Central memory CD8-positive, alpha-beta T cell (primary cell): ENCODE measurements around the gene TRIM8.

Source experiments
- ATAC-seq: fragments of 150-1000 bp; cut with Tn5 transposase; replicated peaks from 2 replicates; pipeline ENCODE4 v1.10.0; 2022; ENCODE audit warnings: mild to moderate bottlenecking, moderate FRiP score, moderate number of reproducible peaks; ENCODE audit not compliant: poor library complexity, severe bottlenecking; ENCODE audit errors: extremely low read depth
- DNase-seq, 2 donors: peaks; one replicate each; pipeline ENCODE4 v3.0.0; 2021; ENCODE audit warnings: low spot score in 2 of 2
- H3K27ac Mint-ChIP-seq: one replicate; pipeline ENCODE4 v1.8.0; 2022; ENCODE audit warnings: low read depth, mild to moderate bottlenecking, moderate library complexity, mixed read lengths
- H3K27me3 Mint-ChIP-seq: one replicate; pipeline ENCODE4 v1.8.0; 2022; ENCODE audit warnings: mixed read lengths
- H3K36me3 Mint-ChIP-seq: one replicate; pipeline ENCODE4 v1.8.0; 2022; ENCODE audit warnings: mild to moderate bottlenecking, moderate library complexity, mixed read lengths; ENCODE audit not compliant: insufficient read depth
- H3K4me1 Mint-ChIP-seq: one replicate; pipeline ENCODE4 v1.8.0; 2022; ENCODE audit warnings: mixed read lengths
- H3K4me3 Mint-ChIP-seq: one replicate; pipeline ENCODE4 v1.8.0; 2022; ENCODE audit warnings: mild to moderate bottlenecking, moderate library complexity, mixed read lengths
- H3K9me3 Mint-ChIP-seq: one replicate; pipeline ENCODE4 v1.8.0; 2022; ENCODE audit warnings: mixed read lengths

Gene TRIM8

DNA sequence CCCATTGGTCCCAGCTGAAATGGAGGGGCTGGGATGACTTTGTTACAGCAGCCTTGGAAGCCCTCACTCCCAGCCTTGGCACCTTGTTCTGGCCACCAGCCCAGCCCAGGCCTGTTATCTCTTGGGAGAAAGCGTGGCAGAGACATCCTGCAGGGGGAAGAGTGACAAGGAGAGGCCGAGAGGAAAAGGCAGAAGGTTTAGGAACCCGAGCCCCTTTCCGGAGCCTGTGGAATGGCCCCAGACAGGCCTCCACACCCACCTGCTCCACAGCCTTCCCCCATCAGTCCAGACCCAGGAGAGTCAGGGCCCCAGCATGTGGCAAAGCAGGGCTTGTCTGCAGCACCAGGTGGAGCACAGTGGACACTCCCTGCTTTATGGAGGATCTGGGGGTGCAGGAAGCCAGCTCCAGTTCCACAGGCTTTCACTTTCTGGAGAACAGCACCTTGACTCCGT lies 24.1 kb upstream of the TRIM8 start:
- no peak for ATAC-seq

DNA sequence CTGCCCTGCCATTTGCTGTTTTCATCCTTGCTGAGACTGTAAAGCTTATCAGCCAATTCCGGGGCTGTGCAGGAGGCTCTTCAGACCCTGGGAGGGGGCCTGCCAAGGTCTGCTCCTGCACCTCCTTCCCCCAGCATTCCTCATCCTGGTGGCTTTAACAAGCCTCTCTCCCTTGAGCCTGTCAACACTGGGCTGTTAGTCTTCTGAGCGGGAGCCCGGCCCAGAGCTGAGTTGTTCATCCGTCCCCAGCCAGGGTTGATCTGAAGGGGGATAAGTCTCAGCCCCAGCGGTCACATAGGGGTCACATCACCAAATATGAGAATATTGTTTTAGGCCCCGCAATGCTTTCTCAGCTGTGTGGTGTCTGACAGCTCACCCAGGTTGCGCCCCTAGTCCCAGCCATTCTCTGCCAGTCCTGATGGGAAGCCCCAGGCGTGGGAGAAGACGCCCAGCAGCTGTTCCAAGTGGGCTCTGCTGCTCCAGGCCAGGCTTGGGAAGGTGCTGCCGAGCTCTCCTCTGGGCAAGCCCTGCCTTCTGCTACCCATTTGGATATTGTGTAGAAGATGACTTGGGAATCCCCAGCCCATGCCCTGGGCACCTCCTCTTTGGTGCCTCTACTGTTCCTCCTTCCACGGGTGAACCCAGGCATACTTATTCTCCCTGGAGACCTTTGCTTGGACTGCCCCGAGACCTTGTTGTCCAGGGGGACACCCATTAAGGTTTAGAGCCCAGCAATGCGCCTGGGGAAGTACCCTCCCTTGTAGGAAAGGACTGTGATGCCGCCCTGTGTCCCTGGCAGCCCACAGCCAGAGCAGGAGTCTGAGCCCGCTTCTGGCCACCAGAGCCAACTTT lies 23.5 kb upstream of the TRIM8 start:
- no peaks in the 10 kb centered on the region for H3K9me3 Mint-ChIP-seq
- H3K4me3 Mint-ChIP-seq: no peak overlapping the region
- ATAC-seq (no peak), DNase-seq (no peak)
- H3K27ac Mint-ChIP-seq: no peak overlapping the region
- no peaks in the 10 kb centered on the region for H3K4me1 Mint-ChIP-seq
- peaks cover 7% of the 10 kb centered on the region for H3K36me3 Mint-ChIP-seq
- H3K27me3 Mint-ChIP-seq: no peaks in the 10 kb centered on the region

More for the DNA sequence above, 24.1 kb upstream of the TRIM8 start:
- Mint-ChIP-seq H3K4me3 (no peak overlapping the region), H3K9me3 (no peaks in the 10 kb centered on the region), H3K36me3 (peaks cover 8% of the 10 kb centered on the region), H3K4me1 (no peaks in the 10 kb centered on the region), H3K27me3 (no peaks in the 10 kb centered on the region), H3K27ac (no peak overlapping the region)
- no peak for DNase-seq

DNA sequence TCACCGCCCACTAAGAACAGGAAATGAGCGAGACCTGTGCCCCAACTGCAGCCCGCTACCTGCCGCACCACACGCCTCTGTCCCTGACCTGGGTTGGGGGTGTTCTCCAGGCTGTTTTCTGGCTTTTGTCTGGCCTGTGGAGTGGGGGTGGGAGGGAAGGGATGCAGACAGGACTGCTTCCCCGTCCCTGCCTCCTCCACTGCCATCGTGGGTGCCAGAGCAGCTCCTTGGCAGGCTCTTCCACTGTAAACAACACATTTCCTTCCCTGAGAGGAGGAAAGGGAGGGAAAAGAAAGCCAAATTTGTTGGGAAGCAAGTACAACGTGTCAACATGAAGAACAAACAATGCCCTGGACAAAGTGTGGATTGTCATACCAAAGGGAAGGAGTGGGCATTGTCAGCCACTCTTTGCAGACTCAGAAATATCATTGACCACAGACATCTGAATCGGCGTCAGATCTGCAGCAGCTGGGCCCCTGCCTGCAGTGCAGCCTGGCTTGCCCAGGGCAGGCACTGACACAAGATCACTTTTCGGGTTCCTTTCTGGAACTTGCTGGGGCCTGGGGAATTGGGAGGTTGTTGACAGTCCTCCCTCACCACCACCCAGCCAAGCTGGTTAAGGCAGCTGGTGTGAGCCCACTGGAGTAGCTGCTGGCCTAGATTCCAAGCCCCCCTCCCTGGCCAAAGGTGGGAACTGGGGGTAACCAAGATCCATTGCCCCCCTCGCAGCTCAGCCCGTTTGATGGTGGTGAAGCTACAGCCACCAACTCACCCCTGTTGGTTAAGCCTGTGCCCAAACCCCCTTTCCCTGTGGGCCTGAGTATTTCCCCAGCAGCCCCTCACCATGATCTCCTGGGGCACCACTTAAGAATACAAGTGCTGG lies 22.6 kb upstream of the TRIM8 start:
- DNase-seq: no peak
- no peak for ATAC-seq
- Mint-ChIP-seq H3K36me3 (peaks cover 7% of the 10 kb centered on the region), H3K4me1 (no peaks in the 10 kb centered on the region), H3K4me3 (no peak overlapping the region), H3K9me3 (no peaks in the 10 kb centered on the region), H3K27ac (no peak overlapping the region), H3K27me3 (no peaks in the 10 kb centered on the region)

DNA sequence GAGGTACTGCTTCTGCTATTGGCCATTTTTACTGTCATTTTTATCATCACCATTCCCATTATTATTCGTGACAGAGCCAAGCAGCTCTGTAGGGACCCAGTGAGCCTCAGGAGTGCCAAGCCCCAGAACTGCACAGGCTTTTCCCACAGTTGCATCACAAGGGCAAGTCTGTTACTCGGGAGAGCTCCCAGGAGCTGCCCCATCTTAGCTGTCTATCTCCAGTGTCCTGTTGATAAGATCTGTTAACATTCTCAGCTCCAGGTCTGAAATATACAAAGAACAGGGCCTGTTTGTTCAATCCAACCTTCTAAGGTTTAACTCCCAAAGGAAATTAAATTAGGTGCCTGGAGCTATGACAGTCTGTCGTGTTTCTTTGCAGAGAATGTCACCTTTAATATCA lies 20.2 kb upstream of the TRIM8 start:
- Mint-ChIP-seq H3K27me3 (no peaks in the 10 kb centered on the region), H3K4me3 (no peak overlapping the region), H3K4me1 (no peaks in the 10 kb centered on the region), H3K9me3 (no peaks in the 10 kb centered on the region), H3K36me3 (peaks cover 4% of the 10 kb centered on the region), H3K27ac (no peak overlapping the region)
- no peak for DNase-seq
- no peak for ATAC-seq

DNA sequence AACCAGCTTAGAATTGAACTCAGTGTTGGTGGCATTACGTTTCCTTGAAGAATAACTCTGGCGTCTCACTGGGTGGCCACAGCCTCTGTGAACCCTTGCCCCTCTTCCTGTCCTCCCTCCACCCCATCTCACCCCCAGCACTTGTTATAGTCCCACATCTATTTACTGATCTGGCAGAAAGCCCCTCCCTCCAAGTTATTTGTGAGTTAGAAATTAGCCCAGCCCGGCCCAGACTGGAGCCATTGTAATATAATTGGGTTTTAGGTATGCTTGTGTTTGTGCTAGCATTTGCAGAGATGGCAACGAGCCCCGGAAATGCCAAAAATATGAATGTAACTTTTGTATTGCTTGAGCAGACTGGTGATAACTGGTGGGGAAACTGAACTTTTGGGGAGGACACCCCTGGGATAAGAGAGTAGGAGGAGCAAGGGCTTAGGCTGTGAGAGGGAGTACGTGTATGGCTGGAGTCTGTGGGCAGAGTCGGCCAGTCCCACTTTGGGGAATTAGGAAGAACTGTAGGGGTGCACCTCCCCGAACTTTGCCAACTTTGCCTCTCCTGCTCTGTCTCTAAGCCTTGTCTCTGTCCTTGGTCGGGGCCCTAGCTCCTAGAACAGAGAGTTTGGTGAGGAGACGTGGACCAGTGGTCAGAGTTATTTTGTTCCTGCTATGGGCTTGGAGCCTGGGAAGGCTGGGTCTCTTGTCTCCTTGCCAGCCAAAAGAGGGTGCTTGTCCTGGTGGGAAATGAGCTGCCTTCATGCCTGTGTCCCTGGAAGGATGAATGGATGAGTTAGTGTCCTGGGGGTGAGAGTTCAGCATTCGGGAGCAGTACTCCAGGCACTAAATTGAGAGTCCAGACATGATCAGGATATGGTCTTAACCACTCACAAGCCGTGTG lies 19.3 kb upstream of the TRIM8 start:
- no peak for ATAC-seq
- Mint-ChIP-seq H3K27me3 (no peaks in the 10 kb centered on the region), H3K36me3 (peaks cover 6% of the 10 kb centered on the region), H3K27ac (no peak overlapping the region), H3K9me3 (no peaks in the 10 kb centered on the region), H3K4me3 (no peak overlapping the region), H3K4me1 (no peaks in the 10 kb centered on the region)
- DNase-seq: no peak

DNA sequence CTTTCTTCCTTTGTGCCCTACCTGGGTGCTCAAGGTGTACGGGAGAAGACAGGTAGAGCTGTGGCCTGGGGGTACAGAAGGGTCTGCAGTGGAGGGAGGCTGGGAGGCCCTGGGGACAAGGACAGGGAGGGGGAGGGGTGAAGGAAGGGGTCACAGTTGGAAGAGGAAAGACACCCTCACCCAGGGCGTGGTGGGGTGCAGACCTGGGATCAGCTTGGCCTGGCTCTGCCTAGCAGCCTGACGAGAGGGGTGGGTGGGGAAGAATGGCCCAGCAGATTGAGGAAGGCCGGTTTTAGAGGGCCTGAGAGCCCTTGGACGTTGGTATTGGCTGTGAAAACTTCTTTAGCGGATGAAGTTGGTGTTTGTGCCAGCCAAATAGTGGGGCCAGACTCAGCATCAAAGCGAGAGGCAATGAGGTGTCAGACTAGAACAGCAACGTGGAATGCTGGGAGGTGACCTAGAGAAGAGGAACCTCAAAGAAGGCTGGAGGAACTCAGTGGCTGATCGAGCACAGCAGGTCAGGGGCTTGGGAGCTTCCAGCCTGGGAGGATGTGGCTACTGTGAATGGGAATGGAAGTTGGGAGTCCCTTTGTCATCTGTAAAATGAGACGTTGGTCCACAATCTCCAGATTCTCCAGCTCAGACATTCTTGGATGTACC lies 18.1 kb upstream of the TRIM8 start:
- no peak for DNase-seq
- Mint-ChIP-seq H3K27me3 (no peaks in the 10 kb centered on the region), H3K9me3 (no peaks in the 10 kb centered on the region), H3K4me1 (no peaks in the 10 kb centered on the region), H3K27ac (no peak overlapping the region), H3K36me3 (peaks cover 4% of the 10 kb centered on the region), H3K4me3 (no peak overlapping the region)
- no peak for ATAC-seq

DNA sequence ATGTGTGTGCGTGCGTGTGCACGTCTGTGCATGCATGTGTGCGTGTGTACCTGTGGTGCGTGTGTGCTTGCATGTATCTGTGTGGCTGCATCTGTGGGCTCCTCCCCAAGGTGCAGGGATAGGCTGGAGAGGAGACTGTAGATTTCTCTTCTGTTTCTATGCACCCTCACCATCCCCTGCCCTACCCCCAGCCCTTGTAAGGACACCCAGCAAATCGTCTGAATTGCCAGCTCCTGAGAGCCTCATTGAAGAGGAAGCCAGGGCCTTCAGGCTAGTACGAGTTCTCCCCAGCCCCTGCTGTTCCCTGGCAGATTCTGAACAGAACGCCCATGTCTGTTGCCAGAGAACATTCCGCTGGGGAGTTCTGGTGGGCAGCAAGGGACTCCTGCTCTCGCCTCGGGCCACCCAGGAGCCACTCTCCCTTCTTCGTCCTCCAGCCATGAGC lies 17.0 kb upstream of the TRIM8 start:
- H3K36me3 Mint-ChIP-seq: peaks cover 5% of the 10 kb centered on the region
- peaks cover 3% of the 10 kb centered on the region for H3K4me1 Mint-ChIP-seq
- no peaks in the 10 kb centered on the region for H3K27me3 Mint-ChIP-seq
- no peak overlapping the region for H3K27ac Mint-ChIP-seq
- no peaks in the 10 kb centered on the region for H3K9me3 Mint-ChIP-seq
- ATAC-seq (no peak), DNase-seq (no peak)
- no peak overlapping the region for H3K4me3 Mint-ChIP-seq

DNA sequence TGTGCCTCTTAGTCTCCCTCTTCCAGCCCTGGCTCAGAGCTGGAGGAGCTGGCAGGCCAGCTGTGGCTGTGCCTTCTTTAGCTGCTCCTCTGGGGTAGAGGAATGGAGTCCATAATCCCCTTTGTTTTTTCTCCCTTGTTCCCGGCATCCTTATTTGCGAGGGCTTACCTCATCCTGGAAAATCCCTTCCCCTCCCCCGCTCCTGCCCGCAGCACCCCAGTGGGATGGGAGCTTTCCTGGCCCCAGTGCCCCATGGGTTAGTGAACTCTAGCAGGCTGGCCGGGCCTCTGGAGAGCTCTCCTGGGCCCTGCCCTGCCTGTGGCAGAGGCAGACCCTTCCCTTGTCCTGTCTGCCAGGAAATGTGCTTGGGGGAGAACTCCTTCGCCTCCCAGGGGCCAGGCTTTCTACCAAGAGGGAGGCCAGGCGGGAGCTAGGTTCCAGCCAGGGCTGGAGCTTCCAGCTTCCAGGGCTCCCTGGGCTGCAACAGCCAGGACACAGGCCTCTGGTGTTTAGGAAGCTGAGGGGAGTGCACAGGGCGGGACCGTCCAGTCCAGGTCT lies 16.5 kb upstream of the TRIM8 start:
- ATAC-seq (no peak), DNase-seq (no peak)
- H3K9me3 Mint-ChIP-seq: no peaks in the 10 kb centered on the region
- peaks cover 6% of the 10 kb centered on the region for H3K36me3 Mint-ChIP-seq
- H3K27me3 Mint-ChIP-seq: no peaks in the 10 kb centered on the region
- no peak overlapping the region for H3K4me3 Mint-ChIP-seq
- H3K27ac Mint-ChIP-seq: no peak overlapping the region
- H3K4me1 Mint-ChIP-seq: peaks cover 8% of the 10 kb centered on the region

DNA sequence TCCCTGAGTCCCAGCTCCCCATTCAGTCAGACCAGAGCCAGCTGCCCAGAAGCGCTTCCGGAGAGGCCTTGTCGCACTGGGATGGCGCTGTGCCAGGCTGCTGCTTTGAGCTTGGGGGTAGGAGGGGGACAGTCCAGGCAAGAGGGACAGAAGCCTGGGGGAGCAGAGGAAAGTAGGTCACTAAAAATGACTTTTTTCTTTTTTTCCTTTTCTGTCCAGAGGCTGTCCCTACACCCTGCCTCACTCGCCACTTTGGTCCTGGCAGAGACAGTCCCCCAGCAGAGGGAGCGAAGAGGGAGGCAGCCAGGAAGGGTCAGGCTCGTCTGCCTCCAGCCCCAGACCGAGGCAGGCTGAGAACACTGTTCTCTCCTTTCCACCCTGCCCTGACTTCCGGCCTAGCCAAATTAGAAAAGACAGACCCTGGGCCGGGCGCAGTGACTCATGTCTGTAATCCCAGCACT lies 15.8 kb upstream of the TRIM8 start:
- H3K4me3 Mint-ChIP-seq: no peak overlapping the region
- no peaks in the 10 kb centered on the region for H3K27me3 Mint-ChIP-seq
- no peak for DNase-seq
- peak overlapping the region; percentile 10 for H3K27ac Mint-ChIP-seq
- peaks cover 14% of the 10 kb centered on the region for H3K4me1 Mint-ChIP-seq
- peaks cover 6% of the 10 kb centered on the region for H3K36me3 Mint-ChIP-seq
- no peaks in the 10 kb centered on the region for H3K9me3 Mint-ChIP-seq
- no peak for ATAC-seq

DNA sequence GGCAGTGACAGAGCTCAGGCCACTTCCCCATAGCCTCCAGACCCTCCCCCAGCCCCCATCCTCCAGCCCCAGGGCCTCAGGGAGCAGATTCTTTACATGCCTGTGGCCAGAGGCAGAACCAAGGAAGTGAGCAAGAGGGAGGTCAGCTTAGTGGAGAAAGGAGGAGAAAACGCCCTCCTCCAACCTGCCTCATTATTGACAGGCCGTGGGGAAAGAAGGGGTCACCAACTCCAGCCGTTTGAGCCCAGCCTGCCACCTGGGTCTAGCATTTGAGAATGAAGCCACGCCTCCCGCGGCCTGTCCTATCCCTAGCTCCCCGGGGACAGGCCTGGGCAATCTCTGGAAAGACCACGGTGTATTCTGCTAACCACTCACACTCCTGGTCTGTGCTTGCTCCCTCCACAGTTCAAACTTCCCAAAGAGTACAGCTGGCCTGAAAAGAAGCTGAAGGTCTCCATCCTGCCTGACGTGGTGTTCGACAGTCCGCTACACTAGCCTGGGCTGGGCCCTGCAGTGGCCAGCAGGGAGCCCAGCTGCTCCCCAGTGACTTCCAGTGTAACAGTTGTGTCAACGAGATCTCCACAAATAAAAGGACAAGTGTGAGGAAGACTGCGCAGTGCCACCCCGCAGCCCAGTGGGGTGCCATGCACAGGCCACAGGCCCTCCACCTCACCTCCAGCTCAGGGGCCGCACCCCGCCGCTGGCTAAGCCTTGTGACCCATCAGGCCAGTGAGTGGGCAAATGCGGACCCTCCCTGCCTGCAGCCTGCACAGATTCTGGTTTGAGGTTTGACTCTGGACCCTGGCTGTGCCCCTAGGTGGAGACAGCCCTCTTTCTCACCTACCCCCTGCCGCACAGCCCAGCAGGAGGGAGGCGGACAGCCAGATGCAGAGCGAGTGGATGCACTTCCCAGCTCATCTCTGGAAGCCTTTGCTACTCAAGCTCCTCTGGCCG lies 14.3 kb upstream of the TRIM8 start:
- Mint-ChIP-seq H3K36me3 (peaks cover 8% of the 10 kb centered on the region), H3K27me3 (no peaks in the 10 kb centered on the region), H3K4me1 (peaks cover 19% of the 10 kb centered on the region), H3K9me3 (no peaks in the 10 kb centered on the region), H3K4me3 (no peak overlapping the region), H3K27ac (no peak overlapping the region)
- ATAC-seq (no peak), DNase-seq (no peak)

DNA sequence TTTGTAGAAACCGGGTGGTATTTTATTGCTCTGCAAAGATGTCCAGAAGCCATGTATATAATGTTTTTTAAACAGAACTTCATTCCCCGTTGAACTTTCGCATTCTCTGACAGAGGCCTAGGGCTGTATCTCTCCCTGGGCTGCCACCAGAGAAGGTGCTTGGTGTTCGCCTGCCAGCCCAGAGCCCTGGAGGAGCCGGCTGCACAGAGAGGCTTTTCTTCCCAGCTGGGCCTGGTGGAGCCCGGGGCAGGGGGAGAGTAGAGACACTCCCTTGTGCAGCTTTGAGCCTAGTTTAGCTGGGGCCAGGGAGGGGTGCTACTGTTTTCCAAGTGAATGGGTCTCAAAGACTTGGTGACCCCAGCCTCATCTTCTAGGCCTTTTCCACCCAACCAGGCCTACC lies 13.6 kb upstream of the TRIM8 start:
- DNase-seq (no peak), ATAC-seq (no peak)
- Mint-ChIP-seq H3K27ac (no peak overlapping the region), H3K4me1 (peaks cover 26% of the 10 kb centered on the region), H3K27me3 (no peaks in the 10 kb centered on the region), H3K4me3 (no peak overlapping the region), H3K36me3 (peaks cover 8% of the 10 kb centered on the region), H3K9me3 (no peaks in the 10 kb centered on the region)
